Fibroblast of skin of abdomen (primary cell): ENCODE results near the gene MTA3.
"Not testable (repeated sequence)": the region's sequence is repeated elsewhere in the genome, so short reads cannot be mapped to it uniquely, and the experiment has no call there.

ENCODE experiments used
- DNase-seq: peaks from one replicate; pipeline ENCODE4 v3.0.0-alpha.2; 2013

MTA3 gene

GRCh38 chr2:42663828-42664227, 95.4 kb downstream of the MTA3 start:
- DNase-seq, result no peak

- no peak for DNase-seq
Measured at GRCh38 chr2:42673989-42674579, 105.7 kb downstream of the MTA3 start.

GRCh38 chr2:42675815-42676214, 107.4 kb downstream of the MTA3 start:
- no peak for DNase-seq

GRCh38 chr2:42685303-42685702, 116.9 kb downstream of the MTA3 start:
- no peak for DNase-seq

GRCh38 chr2:42693013-42693615, 124.7 kb downstream of the MTA3 start:
- DNase-seq, result peak; percentile 4

GRCh38 chr2:42693688-42694479, 125.5 kb downstream of the MTA3 start:
- no peak for DNase-seq

GRCh38 chr2:42696987-42697386, 128.6 kb downstream of the MTA3 start:
- peak; percentile 9 for DNase-seq

GRCh38 chr2:42698940-42699339, 130.5 kb downstream of the MTA3 start:
- no peak for DNase-seq

- DNase-seq, result no peak
Measured at GRCh38 chr2:42706836-42707235, 138.4 kb downstream of the MTA3 start.

GRCh38 chr2:42708179-42708578, 139.7 kb downstream of the MTA3 start:
- DNase-seq, result no peak

- DNase-seq, result no peak
Measured at GRCh38 chr2:42711896-42712295, 143.5 kb downstream of the MTA3 start.

- no peak for DNase-seq
Measured at GRCh38 chr2:42712934-42713333, 144.5 kb downstream of the MTA3 start.

GRCh38 chr2:42713920-42714319, 145.5 kb downstream of the MTA3 start:
- no peak for DNase-seq

- no peak for DNase-seq
Measured at GRCh38 chr2:42714686-42715085, 146.3 kb downstream of the MTA3 start.

GRCh38 chr2:42721898-42722297, 153.5 kb downstream of the MTA3 start:
- DNase-seq, result no peak

GRCh38 chr2:42722320-42723190, 154.1 kb downstream of the MTA3 start:
- peak; percentile 63 for DNase-seq

- DNase-seq, result no peak
Measured at GRCh38 chr2:42723465-42723864, 155.0 kb downstream of the MTA3 start.

- DNase-seq, result no peak
Measured at GRCh38 chr2:42724886-42725285, 156.5 kb downstream of the MTA3 start.

GRCh38 chr2:42725657-42726056, 157.2 kb downstream of the MTA3 start:
- DNase-seq, result peak; percentile 15

- DNase-seq, result no peak
Measured at GRCh38 chr2:42726680-42727079, 158.2 kb downstream of the MTA3 start.

- DNase-seq, result not testable (repeated sequence)
Measured at GRCh38 chr2:42731316-42731715, 162.9 kb downstream of the MTA3 start.

GRCh38 chr2:42733852-42734251, 165.4 kb downstream of the MTA3 start:
- DNase-seq, result no peak
